Measurements from ENCODE around the gene ASB10.

DNA sequence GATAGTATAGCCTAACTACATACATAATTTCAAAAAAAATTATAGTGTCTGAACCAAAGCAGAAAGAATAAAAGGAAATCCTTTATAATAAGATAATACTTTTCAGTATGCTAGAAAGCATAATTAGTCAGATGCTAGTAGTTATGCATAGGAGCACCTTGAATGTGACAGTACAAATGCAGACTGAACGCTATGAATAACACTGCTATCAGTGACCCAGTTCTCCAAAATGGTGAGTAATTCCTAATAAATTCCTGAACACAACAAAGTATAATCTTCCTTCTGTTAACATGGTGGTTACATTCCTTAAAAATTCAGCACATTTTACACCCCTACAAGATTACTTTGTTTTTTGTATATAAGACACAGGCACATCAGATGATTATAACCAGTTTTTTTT is 44.0 kb upstream of the ASB10 start:
- TF ChIP-seq, protein P1, sequence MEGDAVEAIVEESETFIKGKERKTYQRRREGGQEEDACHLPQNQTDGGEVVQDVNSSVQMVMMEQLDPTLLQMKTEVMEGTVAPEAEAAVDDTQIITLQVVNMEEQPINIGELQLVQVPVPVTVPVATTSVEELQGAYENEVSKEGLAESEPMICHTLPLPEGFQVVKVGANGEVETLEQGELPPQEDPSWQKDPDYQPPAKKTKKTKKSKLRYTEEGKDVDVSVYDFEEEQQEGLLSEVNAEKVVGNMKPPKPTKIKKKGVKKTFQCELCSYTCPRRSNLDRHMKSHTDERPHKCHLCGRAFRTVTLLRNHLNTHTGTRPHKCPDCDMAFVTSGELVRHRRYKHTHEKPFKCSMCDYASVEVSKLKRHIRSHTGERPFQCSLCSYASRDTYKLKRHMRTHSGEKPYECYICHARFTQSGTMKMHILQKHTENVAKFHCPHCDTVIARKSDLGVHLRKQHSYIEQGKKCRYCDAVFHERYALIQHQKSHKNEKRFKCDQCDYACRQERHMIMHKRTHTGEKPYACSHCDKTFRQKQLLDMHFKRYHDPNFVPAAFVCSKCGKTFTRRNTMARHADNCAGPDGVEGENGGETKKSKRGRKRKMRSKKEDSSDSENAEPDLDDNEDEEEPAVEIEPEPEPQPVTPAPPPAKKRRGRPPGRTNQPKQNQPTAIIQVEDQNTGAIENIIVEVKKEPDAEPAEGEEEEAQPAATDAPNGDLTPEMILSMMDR (IDR thresholded peaks at IDR 0.05), result no peak
- TF ChIP-seq, protein P2, sequence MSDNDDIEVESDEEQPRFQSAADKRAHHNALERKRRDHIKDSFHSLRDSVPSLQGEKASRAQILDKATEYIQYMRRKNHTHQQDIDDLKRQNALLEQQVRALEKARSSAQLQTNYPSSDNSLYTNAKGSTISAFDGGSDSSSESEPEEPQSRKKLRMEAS (IDR thresholded peaks at IDR 0.05; ENCODE audit: low read depth), result no peak
- TF ChIP-seq RFX5 (IDR thresholded peaks at IDR 0.05; ENCODE audit: low read length), result no peak
